BLaER1 (cell line): ENCODE measurements around the gene IQGAP1.
A peak's percentile ranks its signal among the peaks of the same experiment; 100 is the strongest.

Experiments
- H3K27ac ChIP-seq: shearing (Covaris generic); formaldehyde crosslinking; 2 replicates; pipeline ENCODE4 v1.8.1; 2022
- H3K27me3 ChIP-seq: shearing (Covaris generic); formaldehyde crosslinking; 2 replicates; pipeline ENCODE4 v1.8.1; 2022
- H3K36me3 ChIP-seq: shearing (Covaris generic); formaldehyde crosslinking; 2 replicates; pipeline ENCODE4 v1.8.1; 2022
- H3K4me1 ChIP-seq: shearing (Covaris generic); formaldehyde crosslinking; 2 replicates; pipeline ENCODE4 v1.8.1; 2022
- H3K4me2 ChIP-seq: shearing (Covaris generic); formaldehyde crosslinking; 2 replicates; pipeline ENCODE4 v1.8.1; 2022
- H3K4me3 ChIP-seq: shearing (Covaris generic); formaldehyde crosslinking; 2 replicates; pipeline ENCODE4 v1.8.1; 2022
- H3K9ac ChIP-seq: shearing (Covaris generic); formaldehyde crosslinking; 2 replicates; pipeline ENCODE4 v1.8.1; 2022
- H3K9me3 ChIP-seq: shearing (Covaris generic); formaldehyde crosslinking; 2 replicates; pipeline ENCODE4 v1.8.1; 2022
- H4K20me1 ChIP-seq: shearing (Covaris generic); formaldehyde crosslinking; 2 replicates; pipeline ENCODE4 v1.8.1; 2022
- Cebpa-rat ChIP-seq: shearing (Covaris generic); IDR thresholded peaks from 2 replicates; pipeline ENCODE4 v1.8.1; 2022

Gene IQGAP1

GRCh38 chr15:90375071-90375470 is 13.0 kb upstream of the IQGAP1 start:
- no peaks in the 10 kb centered on the region for H4K20me1 ChIP-seq
- H3K4me1 ChIP-seq: peaks cover 48% of the 10 kb centered on the region
- peak overlapping the region; percentile 78 for H3K4me2 ChIP-seq
- H3K36me3 ChIP-seq: peaks cover 11% of the 10 kb centered on the region; the same call in 1 of the 2 replicates
- no peaks in the 10 kb centered on the region for H3K27me3 ChIP-seq
- H3K4me3 ChIP-seq: no peak overlapping the region
- no peak for TF ChIP-seq Cebpa-rat
- no peak overlapping the region for H3K9ac ChIP-seq
- no peak overlapping the region for H3K27ac ChIP-seq
- peaks cover 44% of the 10 kb centered on the region for H3K9me3 ChIP-seq

GRCh38 chr15:90376789-90377188 is 11.3 kb upstream of the IQGAP1 start:
- Histone ChIP-seq H3K27me3 (no peaks in the 10 kb centered on the region), H3K4me1 (peaks cover 45% of the 10 kb centered on the region), H3K9me3 (peaks cover 57% of the 10 kb centered on the region), H3K27ac (peak overlapping the region; percentile 78), H3K4me3 (peak overlapping the region; percentile 9; the same call in 1 of the 2 replicates), H3K36me3 (peaks cover 11% of the 10 kb centered on the region; the same call in 1 of the 2 replicates), H3K4me2 (peak overlapping the region; percentile 78), H4K20me1 (no peaks in the 10 kb centered on the region), H3K9ac (peak overlapping the region; percentile 47; the same call in 1 of the 2 replicates)
- TF ChIP-seq Cebpa-rat: no peak

DNA sequence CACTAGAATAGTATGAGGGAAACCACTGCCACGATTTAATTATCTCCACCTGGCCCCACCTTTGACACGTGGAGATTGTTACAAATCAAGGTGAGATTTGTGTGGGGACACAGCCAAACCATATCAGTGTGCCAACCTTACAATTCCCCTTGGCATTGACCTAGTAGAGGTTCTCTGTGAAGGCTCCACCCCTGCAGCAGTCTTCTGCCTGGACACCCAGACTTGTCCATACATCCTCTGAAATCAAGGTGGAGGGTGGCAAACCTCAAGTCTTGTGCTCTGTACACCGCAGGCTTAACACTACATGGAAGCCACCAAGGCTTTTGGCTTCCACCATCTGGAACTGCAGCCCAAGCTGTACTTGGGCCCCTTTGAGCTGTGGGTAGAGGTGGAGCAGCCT is 8.8 kb upstream of the IQGAP1 start:
- TF ChIP-seq Cebpa-rat: no peak
- H3K4me2 ChIP-seq: no peak overlapping the region
- no peak overlapping the region for H3K27ac ChIP-seq
- H3K4me1 ChIP-seq: peaks cover 62% of the 10 kb centered on the region
- H3K9me3 ChIP-seq: peaks cover 57% of the 10 kb centered on the region
- no peaks in the 10 kb centered on the region for H3K27me3 ChIP-seq
- H3K4me3 ChIP-seq: no peak overlapping the region; the same call in 1 of the 2 replicates
- no peak overlapping the region for H3K9ac ChIP-seq
- H3K36me3 ChIP-seq: peaks cover 11% of the 10 kb centered on the region; the same call in 1 of the 2 replicates
- H4K20me1 ChIP-seq: no peaks in the 10 kb centered on the region

GRCh38 chr15:90381515-90381914 is 6.5 kb upstream of the IQGAP1 start:
- Histone ChIP-seq H3K27ac (no peak overlapping the region), H3K4me1 (peaks cover 46% of the 10 kb centered on the region), H3K36me3 (peaks cover 11% of the 10 kb centered on the region; the same call in 1 of the 2 replicates), H3K9me3 (peaks cover 37% of the 10 kb centered on the region), H3K27me3 (no peaks in the 10 kb centered on the region), H4K20me1 (no peaks in the 10 kb centered on the region), H3K4me3 (no peak overlapping the region), H3K9ac (no peak overlapping the region), H3K4me2 (peak overlapping the region; percentile 68; the same call in 1 of the 2 replicates)
- no peak for TF ChIP-seq Cebpa-rat

DNA sequence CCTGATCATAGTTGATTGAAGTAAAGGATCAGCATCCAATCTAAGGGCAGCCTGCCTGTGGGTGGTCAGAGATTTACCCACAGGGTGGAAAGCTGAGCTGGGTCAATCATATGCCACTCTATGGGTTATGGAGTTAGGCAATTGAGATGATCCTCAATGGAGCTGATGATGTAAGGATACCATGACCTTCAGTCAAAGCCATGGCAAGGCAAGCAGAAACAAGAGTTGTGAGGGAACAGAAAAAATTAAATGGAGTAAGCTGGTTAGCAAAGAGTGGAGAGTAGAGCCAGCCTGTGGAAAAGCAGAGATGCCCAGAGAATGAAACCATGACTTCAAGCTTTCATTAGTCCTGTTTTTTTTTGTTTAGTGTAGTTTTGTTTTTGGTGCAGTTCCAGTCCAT is 5.7 kb upstream of the IQGAP1 start:
- Histone ChIP-seq H4K20me1 (no peaks in the 10 kb centered on the region), H3K4me3 (no peak overlapping the region), H3K9ac (no peak overlapping the region), H3K27me3 (no peaks in the 10 kb centered on the region), H3K4me1 (peaks cover 40% of the 10 kb centered on the region), H3K27ac (peak overlapping the region; percentile 58), H3K36me3 (peaks cover 11% of the 10 kb centered on the region; the same call in 1 of the 2 replicates), H3K9me3 (peaks cover 37% of the 10 kb centered on the region), H3K4me2 (peak overlapping the region; percentile 68)
- TF ChIP-seq Cebpa-rat: no peak

- Histone ChIP-seq H3K9ac (no peak overlapping the region), H3K4me1 (peaks cover 52% of the 10 kb centered on the region), H3K4me3 (no peak overlapping the region), H3K36me3 (peaks cover 8% of the 10 kb centered on the region), H3K27me3 (no peaks in the 10 kb centered on the region), H3K4me2 (no peak overlapping the region), H3K27ac (no peak overlapping the region), H3K9me3 (peaks cover under 1% of the 10 kb centered on the region; the same call in 1 of the 2 replicates), H4K20me1 (peaks cover 22% of the 10 kb centered on the region)
- TF ChIP-seq Cebpa-rat: no peak
Observed at GRCh38 chr15:90386221-90386620, 1.8 kb upstream of the IQGAP1 start.

- peaks cover 37% of the 10 kb centered on the region for H4K20me1 ChIP-seq
- TF ChIP-seq Cebpa-rat: no peak
- H3K4me3 ChIP-seq: peak overlapping the region; percentile 90
- no peaks in the 10 kb centered on the region for H3K9me3 ChIP-seq
- peaks cover 33% of the 10 kb centered on the region for H3K36me3 ChIP-seq
- H3K4me2 ChIP-seq: peak overlapping the region; percentile 86
- H3K9ac ChIP-seq: peak overlapping the region; percentile 89
- peak overlapping the region; percentile 90 for H3K27ac ChIP-seq
- H3K4me1 ChIP-seq: peaks cover 54% of the 10 kb centered on the region
- no peaks in the 10 kb centered on the region for H3K27me3 ChIP-seq
Observed at GRCh38 chr15:90388462-90389380, 679 bp downstream of the IQGAP1 start.

- Histone ChIP-seq H3K27me3 (no peaks in the 10 kb centered on the region), H3K36me3 (peaks cover 41% of the 10 kb centered on the region), H4K20me1 (peaks cover 45% of the 10 kb centered on the region), H3K4me3 (peak overlapping the region; percentile 90), H3K4me1 (peaks cover 62% of the 10 kb centered on the region), H3K9ac (peak overlapping the region; percentile 89), H3K4me2 (peak overlapping the region; percentile 86), H3K9me3 (no peaks in the 10 kb centered on the region), H3K27ac (no peak overlapping the region)
- TF ChIP-seq Cebpa-rat: no peak
Observed at GRCh38 chr15:90389513-90389912, 1.5 kb downstream of the IQGAP1 start.

DNA sequence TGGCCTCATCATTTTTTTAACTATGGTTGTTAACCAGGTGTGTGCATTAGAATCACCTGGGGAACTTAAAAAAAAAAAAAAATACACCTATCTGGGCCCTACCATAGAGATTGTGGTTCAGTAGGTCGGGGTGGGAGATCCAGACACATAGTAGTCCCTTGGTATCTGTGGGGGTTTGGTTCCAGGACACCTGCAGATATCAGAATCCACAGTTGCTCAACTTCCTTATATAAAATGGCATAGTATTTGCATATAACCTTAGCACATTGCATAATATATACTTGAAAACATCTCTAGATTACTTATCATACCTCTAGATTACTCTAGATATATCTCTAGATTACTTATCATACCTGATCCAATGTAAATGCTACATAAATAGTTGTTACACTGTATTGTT is 5.0 kb downstream of the IQGAP1 start:
- Histone ChIP-seq H3K27me3 (no peaks in the 10 kb centered on the region), H4K20me1 (peaks cover 74% of the 10 kb centered on the region), H3K4me1 (peaks cover 91% of the 10 kb centered on the region), H3K27ac (no peak overlapping the region), H3K4me3 (no peak overlapping the region), H3K4me2 (peak overlapping the region; percentile 28; the same call in 1 of the 2 replicates), H3K9ac (no peak overlapping the region), H3K9me3 (no peaks in the 10 kb centered on the region), H3K36me3 (peaks cover 47% of the 10 kb centered on the region)
- TF ChIP-seq Cebpa-rat: no peak

DNA sequence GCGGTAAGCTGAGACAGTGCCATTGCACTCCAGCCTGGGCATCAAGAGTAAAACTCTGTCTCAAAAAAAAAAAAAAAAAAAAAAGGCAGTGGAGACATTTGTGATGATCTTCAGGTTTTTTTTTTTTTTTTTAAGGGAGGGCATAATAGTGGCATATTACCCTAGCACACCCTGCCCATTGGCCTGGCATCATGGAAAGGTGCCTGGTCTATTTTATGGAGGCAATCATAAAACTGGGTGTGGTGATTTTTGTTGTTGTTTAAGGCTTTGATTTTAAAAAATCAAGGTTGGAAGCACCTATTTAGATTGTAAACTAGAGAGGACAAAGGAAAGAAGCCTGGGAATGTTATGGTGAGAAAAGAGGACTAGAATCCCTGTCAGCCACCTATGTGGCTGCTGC is 6.0 kb downstream of the IQGAP1 start:
- Histone ChIP-seq H3K9me3 (no peaks in the 10 kb centered on the region), H4K20me1 (peaks cover 79% of the 10 kb centered on the region), H3K4me2 (peak overlapping the region; percentile 28; the same call in 1 of the 2 replicates), H3K4me3 (no peak overlapping the region), H3K27me3 (no peaks in the 10 kb centered on the region), H3K36me3 (peaks cover 54% of the 10 kb centered on the region), H3K9ac (no peak overlapping the region), H3K27ac (no peak overlapping the region), H3K4me1 (peaks cover 99% of the 10 kb centered on the region)
- TF ChIP-seq Cebpa-rat: no peak
